Measurements from ENCODE around the gene ZGPAT.

DNA sequence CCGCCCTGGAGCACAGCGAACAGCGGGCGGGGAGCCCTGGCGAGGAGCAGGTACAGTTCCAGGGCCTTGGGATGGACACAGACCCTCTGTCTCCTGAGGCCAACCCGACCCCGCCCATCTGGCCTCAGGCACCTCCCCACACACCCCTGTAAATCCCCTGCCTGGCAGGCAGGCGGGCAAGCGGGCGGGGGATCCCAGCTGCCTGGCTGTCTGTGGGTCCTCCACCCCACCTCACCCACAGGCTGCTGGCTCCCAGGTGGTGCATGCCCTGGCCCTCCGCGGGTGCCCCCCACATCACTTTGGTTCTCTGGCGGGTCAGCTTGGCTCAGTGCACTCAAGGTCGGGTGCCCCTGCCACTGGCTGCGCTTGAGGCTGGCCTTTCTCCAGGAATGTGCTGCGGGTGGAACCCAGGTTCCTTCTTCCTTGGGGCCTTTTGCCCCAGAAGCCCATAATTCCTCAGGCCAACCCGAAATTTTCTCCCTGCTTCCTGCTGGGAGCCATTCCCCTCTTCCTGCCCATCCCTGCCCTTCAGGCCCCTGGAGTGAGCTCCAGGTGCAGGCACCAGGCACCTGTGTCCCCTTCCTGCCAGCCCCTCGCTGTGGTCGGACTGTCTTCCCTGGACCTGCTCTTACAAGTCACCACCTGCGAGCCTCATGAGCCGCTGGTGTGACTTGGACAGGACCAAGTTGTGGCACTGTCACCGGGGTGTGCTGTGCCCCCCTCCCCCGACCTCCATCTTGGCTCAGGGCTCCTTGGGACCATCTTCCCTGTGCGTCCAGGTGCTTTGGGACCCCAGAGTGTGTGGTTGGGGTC, 16.7 kb upstream of the ZGPAT start:
- TF ChIP-seq ZNF274 (IDR thresholded peaks at IDR 0.05; ENCODE audit: low read depth, low read length) (no peak), YY1 (IDR thresholded peaks at IDR 0.05; ENCODE audit: insufficient read depth, insufficient read length) (no peak), SUZ12 (IDR thresholded peaks at IDR 0.05; ENCODE audit: extremely low read depth, insufficient read depth, insufficient read length) (no peak)
